Mammary epithelial cell (primary cell): ENCODE results near the gene LRBA.

Experiments
- EZH2 ChIP-seq: IDR thresholded peaks from 2 replicates; pipeline ENCODE4 v1.6.1; 2012; ENCODE audit warnings: low read length, inconsistent platforms, borderline replicate concordance
- TF ChIP-seq, protein P1 (sequence below), 2 donors: IDR thresholded peaks in 1 of 2; conservative IDR thresholded peaks in 1 of 2; 2 replicates each; pipeline ENCODE4 v1.5.1; 2011 to 2012; ENCODE audit warnings: inconsistent platforms in 2 of 2, low read length in 2 of 2, mild to moderate bottlenecking in 2 of 2, control low read depth in 1 of 2, low read depth in 1 of 2; ENCODE audit not compliant: insufficient read depth in 1 of 2; ENCODE audit errors: extremely low read depth in 1 of 2

DNA sequence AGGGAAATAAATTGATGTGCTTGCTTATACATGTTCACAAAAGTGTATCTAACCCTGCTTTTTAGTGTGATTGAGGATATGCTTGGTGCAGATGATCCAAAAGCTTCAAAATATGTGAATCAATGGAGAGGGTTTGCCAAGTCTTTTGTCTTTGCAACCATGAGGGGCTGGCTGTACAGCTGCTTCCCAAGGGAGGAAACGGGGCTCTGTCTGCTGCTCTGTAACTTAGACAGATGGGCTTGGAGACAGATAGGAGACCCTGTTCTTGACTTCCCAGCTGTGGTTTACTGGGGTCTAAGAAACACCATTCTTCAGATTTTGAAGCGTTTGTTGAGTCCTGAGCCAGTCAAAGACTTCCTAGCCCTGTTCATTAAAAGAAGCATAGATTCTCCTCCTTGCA lies 784.5 kb downstream of the LRBA start:
- no peak for TF ChIP-seq EZH2
- TF ChIP-seq, protein P1, sequence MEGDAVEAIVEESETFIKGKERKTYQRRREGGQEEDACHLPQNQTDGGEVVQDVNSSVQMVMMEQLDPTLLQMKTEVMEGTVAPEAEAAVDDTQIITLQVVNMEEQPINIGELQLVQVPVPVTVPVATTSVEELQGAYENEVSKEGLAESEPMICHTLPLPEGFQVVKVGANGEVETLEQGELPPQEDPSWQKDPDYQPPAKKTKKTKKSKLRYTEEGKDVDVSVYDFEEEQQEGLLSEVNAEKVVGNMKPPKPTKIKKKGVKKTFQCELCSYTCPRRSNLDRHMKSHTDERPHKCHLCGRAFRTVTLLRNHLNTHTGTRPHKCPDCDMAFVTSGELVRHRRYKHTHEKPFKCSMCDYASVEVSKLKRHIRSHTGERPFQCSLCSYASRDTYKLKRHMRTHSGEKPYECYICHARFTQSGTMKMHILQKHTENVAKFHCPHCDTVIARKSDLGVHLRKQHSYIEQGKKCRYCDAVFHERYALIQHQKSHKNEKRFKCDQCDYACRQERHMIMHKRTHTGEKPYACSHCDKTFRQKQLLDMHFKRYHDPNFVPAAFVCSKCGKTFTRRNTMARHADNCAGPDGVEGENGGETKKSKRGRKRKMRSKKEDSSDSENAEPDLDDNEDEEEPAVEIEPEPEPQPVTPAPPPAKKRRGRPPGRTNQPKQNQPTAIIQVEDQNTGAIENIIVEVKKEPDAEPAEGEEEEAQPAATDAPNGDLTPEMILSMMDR (conservative IDR thresholded peaks at IDR 0.05 in 1 of 2, IDR thresholded peaks at IDR 0.05 in 1 of 2; ENCODE audit: extremely low read depth in 1 of 2, insufficient read depth in 1 of 2, low read depth in 1 of 2, low read length in 2 of 2) = no peak
